Fibroblast of skin of abdomen (primary cell): ENCODE measurements around the gene PLAAT5.
A peak's percentile ranks its signal among the peaks of the same experiment; 100 is the strongest.

ENCODE experiments used
- DNase-seq: peaks from one replicate; pipeline ENCODE4 v3.0.0-alpha.2; 2013

Gene PLAAT5

GRCh38 chr11:63512816-63513215 is 21.8 kb upstream of the PLAAT5 start:
- DNase-seq, result no peak

DNA sequence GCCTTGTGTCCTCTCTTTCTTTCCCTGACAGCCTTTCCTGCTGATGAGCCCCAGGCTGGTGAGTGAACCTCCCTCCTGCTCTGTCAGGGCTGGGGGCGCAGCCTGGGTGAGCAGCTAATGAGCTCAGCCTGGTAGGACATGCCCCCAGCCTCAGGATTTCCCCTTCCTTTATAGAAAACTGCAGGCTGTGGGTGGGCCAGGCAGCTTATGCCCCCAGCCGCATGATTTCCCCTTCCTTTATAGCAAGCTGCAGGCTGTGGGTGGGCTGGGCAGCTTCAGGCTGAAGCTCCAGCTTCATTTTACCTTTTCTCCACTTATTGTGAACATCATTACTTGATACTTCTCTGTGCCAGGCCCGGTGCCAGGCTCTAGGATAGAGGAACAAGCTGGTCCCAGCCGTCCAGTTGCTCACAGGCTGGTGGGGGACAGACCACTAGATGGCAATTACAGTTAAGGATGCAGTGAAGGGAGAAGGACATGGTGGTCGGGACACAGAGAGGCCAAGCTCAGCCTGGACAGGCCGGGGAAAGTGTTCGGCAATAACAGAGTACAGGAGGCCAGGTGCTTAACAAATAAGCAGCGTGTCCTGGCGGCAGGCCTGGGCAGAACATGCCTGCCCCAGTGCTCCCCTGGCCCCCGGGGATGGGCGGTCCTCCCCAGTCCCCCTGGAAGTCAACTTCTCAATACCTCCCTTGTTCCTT is 20.2 kb upstream of the PLAAT5 start:
- DNase-seq, result no peak

- DNase-seq, result peak; percentile 39
Observed at GRCh38 chr11:63510360-63511047, 19.5 kb upstream of the PLAAT5 start.

DNA sequence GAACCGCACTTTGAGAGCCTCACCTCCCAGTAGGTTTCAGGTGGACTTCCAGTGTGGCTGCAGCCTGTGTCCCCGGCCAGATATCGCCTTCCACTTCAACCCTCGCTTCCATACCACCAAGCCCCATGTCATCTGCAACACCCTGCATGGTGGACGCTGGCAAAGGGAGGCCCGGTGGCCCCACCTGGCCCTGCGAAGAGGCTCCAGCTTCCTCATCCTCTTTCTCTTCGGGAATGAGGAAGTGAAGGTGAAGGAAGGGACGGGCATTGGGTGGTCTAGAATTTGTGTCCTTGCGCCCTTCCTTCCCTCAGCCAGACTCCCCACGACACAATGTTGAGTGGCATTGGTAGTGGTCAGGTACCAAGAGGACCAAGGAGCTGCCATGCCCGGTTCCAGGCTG is 17.8 kb upstream of the PLAAT5 start:
- DNase-seq, result no peak

- no peak for DNase-seq
Observed at GRCh38 chr11:63508009-63508408, 17.0 kb upstream of the PLAAT5 start.

DNA sequence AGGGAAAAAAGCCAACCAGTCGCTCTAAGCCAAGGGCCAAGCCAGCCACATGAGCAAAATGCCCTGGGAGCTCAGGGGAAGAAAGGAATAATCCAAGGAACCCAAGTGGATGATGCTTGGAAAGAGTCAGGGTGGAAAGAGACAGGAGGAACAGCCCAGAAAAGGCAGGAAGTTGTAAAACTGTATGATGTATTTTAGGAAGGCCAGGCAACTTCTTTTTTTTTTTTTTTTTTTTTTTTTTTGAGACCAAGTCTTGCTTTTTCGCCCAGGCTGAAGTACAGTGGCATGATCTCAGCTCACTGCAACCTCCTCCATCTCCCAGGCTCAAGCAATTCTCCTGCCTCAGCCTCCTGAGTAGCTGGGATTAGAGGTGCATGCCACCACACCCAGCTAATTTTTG is 16.5 kb upstream of the PLAAT5 start:
- no peak for DNase-seq

- DNase-seq, result no peak
Observed at GRCh38 chr11:63506876-63507275, 15.9 kb upstream of the PLAAT5 start.

GRCh38 chr11:63505857-63506528 is 15.0 kb upstream of the PLAAT5 start, which contains the start of gene LGALS12:
TSS of gene LGALS12 (plus strand) at chr11:63506084. CDS start at chr11:63506459, 375 bp downstream.
- no peak for DNase-seq

DNA sequence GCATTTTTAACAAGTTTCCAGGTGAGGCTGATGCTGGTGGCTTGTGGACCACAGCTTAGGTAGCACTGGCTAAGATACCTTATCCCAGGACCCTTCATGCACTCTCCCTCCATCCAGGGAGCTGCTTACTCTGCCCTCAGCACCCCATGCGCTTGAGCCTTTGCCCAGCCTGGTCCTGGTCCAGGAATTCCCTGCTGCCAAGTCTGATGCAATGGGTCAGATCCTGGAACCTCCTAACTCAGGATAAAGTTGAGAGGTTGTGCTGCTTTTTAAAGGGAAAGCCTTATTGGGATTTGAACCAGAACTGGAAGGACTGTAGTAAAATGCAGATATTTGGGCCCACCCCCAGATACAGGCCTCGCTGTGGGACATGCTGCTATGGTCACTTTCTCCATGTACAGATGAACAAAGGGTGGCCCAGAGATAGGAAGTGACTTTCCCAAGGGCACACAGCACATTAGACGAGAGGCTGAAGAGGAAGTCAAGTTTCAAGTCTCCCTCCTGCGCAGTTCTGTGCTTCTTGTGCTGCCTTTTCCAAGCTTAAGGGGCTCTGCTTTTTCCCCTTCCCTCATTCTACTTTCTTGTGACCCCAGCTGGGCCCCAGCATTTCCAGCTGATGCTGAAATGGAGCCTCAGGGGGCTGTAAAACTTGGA is 14.1 kb upstream of the PLAAT5 start:
- no peak for DNase-seq

GRCh38 chr11:63504054-63504453 is 13.1 kb upstream of the PLAAT5 start:
- DNase-seq, result no peak

DNA sequence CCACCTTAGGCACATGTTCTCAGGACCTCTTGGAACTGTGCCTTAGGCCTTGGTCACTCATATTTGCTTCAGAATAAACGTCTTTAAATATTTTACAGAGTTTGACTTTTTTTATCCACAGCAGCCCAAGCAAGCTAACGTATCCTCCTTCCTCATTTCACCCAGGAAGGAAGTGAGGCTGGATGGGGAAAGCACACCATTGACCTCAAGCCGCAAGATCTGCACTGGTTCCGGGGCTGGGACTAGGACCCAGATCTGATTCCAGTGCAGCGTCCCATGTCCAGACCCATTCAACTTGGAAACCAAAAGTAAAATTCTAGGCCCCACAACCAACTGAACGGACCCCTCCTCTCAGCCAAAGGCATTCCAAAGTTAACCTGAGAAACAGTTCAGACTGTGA is 12.5 kb upstream of the PLAAT5 start:
- DNase-seq, result no peak

- DNase-seq, result no peak
Observed at GRCh38 chr11:63502252-63502820, 11.4 kb upstream of the PLAAT5 start.

GRCh38 chr11:63501236-63501635 is 10.3 kb upstream of the PLAAT5 start:
- DNase-seq, result no peak

DNA sequence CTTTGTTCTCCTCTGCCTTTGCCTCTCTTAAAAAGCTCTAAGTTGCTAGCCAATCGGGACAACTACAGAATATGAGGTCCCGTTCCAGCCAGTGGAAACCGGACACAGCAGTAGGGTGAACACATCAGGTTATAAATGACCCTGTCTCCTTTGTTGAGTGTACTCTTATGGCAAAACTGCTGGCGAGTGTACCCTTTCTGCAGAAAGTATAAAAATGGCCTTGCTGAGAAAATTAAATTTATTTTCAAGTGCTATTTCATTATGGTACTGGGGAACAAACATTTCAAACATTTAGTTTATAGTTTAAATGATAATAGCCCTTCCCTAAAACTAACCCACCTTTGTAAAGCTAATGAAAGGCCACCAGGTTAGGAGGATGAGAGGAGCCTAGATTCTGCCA is 8.9 kb upstream of the PLAAT5 start:
- no peak for DNase-seq

- no peak for DNase-seq
Observed at GRCh38 chr11:63494975-63495374, 4.0 kb upstream of the PLAAT5 start.

GRCh38 chr11:63493127-63493526 is 2.2 kb upstream of the PLAAT5 start:
- no peak for DNase-seq

- no peak for DNase-seq
Observed at GRCh38 chr11:63492441-63492840, 1.5 kb upstream of the PLAAT5 start.

DNA sequence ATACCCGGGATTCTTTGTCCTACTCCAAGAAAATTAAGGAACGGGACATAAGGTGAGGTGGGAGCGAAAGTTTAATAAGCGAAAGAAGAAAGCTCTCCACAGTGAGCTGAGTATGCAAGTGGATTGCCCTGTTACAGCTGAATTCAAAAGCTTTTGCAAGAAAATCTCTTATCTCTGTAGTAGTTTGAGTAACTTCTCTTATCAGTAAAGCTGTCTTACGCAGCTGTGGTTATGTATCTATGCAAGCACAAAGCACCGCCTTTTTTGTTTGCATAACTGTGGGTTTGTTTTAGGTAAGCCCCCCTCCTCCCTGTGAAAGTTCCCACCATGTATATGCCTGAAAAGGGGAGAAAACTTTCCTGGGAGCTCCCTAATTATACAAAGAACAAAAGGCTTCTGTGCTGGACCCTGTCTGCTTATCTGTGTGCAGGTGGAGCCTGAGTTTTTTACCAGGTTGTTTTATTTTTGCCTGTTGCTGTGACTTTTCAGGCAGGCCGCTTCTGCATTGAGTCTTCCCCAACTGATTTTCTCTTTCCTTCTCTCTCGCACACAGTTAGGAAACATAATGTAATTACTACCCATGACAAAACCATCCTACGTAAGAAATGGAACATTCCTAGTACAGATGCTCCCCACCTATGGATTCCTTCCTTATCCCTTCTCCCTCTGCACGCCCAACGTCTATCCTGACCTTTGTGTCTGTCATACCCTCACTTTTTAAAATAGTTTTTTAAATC is 837 bp upstream of the PLAAT5 start:
- DNase-seq, result no peak

DNA sequence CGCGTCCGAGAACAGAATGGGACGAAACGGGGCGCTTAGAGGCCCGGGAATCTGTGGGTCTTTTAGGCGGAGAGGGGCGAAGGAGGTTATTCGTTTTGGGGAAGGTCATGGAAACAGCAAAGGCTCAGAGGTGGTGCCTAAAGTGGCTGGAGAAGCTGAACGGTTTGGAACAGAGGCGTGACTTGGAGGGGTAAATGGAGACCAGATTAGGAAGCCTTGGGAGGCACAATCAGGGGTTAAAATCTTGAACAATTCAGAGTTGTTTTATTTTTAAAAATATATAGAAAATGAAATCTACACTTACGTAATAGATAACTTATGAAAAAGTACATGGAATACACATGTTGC is 247 bp upstream of the PLAAT5 start:
- DNase-seq, result no peak

GRCh38 chr11:63489879-63490278 is 1.1 kb downstream of the PLAAT5 start:
- peak; percentile 33 for DNase-seq

GRCh38 chr11:63488789-63489188 is 2.2 kb downstream of the PLAAT5 start:
- DNase-seq, result no peak

- no peak for DNase-seq
Observed at GRCh38 chr11:63485777-63486176, 5.2 kb downstream of the PLAAT5 start.
